ENCODE results near the gene INSR.

DNA sequence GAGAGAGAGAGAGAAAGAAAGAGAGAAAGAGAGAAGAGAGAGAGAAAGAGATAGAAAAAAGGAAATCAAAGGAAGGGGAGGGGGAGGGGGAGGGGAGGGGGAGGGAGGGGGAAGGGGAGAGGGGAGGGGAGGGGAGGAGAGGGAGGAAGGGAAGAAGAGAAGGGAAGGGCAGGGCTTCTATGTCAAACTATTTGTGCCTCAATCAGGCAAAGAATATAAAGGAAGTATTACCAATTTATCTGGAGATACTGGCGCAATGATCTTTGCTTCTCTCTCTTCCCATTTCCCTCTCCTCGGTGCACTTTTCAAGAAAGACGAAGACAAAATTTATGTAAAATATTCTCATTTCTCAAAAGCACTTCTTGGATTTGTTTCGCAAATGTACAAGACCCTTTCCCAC, 9.3 kb upstream of the INSR start:
- no peak for TF ChIP-seq SP3 (tag by site-specific recombination; IDR thresholded peaks at IDR 0.05)
- TF ChIP-seq, protein P1, sequence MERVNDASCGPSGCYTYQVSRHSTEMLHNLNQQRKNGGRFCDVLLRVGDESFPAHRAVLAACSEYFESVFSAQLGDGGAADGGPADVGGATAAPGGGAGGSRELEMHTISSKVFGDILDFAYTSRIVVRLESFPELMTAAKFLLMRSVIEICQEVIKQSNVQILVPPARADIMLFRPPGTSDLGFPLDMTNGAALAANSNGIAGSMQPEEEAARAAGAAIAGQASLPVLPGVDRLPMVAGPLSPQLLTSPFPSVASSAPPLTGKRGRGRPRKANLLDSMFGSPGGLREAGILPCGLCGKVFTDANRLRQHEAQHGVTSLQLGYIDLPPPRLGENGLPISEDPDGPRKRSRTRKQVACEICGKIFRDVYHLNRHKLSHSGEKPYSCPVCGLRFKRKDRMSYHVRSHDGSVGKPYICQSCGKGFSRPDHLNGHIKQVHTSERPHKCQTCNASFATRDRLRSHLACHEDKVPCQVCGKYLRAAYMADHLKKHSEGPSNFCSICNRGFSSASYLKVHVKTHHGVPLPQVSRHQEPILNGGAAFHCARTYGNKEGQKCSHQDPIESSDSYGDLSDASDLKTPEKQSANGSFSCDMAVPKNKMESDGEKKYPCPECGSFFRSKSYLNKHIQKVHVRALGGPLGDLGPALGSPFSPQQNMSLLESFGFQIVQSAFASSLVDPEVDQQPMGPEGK (tag by site-specific recombination; IDR thresholded peaks at IDR 0.05), result no peak
- TF ChIP-seq ZBTB8A (tag by site-specific recombination; IDR thresholded peaks at IDR 0.05), result no peak
